ENCODE results near the gene KCNJ18.
"Not testable (repeated sequence)": the region's sequence is repeated elsewhere in the genome, so short reads cannot be mapped to it uniquely, and the experiment has no call there.

Gene KCNJ18

GRCh38 chr17:21724216-21725006 is 32.1 kb downstream of the KCNJ18 start:
- DNase-seq (ENCODE audit: low read depth): not testable (repeated sequence)

DNA sequence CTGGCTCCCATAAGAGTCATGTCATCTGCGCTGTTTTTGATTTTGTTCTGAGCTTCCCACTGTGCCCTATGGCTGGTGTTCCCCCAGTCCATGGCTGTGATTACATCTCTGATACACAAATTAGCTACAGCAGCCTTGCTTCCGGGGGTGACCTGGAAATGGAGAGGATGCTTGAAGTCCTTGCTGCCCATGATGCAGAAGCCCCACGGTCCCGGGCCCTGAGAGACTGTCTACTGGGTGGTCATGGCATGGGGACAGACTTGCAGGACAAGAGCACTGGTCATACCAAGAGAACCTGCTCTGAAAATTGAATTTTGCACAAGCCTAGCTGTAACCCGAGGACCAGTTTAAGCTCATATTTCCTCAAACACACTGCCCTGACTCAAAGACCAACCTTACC is 38.8 kb downstream of the KCNJ18 start:
- not testable (repeated sequence) for DNase-seq (ENCODE audit: low read depth)

- not testable (repeated sequence) for DNase-seq (ENCODE audit: low read depth)
Measured at GRCh38 chr17:21733931-21734330, 41.6 kb downstream of the KCNJ18 start.

GRCh38 chr17:21735814-21736213 is 43.5 kb downstream of the KCNJ18 start:
- DNase-seq (ENCODE audit: low read depth): not testable (repeated sequence)

GRCh38 chr17:21737015-21737580 is 44.8 kb downstream of the KCNJ18 start:
- not testable (repeated sequence) for DNase-seq (ENCODE audit: low read depth)

- DNase-seq (ENCODE audit: low read depth): not testable (repeated sequence)
Measured at GRCh38 chr17:21738241-21738640, 45.9 kb downstream of the KCNJ18 start.

GRCh38 chr17:21738877-21739474 is 46.7 kb downstream of the KCNJ18 start:
- DNase-seq (ENCODE audit: low read depth): not testable (repeated sequence)

GRCh38 chr17:21739485-21739884 is 47.2 kb downstream of the KCNJ18 start:
- DNase-seq (ENCODE audit: low read depth): not testable (repeated sequence)

DNA sequence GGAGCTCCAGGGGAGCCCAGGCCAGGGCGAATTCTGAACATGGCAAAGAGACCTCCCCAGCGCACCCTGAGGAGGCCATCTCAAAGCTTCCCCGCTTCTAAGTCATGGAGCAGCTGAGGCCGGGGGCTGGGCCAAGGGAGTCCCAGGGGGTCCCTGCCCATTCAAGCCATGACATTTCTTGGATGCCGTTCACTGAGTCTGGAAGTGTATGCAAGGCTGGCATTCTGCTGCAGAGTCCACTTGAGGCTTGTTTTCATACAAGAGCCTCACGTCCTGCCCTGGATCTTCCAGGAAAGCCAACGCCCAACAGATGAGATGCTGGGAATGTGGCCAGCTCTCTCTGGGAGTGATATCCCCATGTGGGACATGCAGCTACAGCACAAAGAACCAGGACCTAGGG is 48.5 kb downstream of the KCNJ18 start:
- not testable (repeated sequence) for DNase-seq (ENCODE audit: low read depth)

DNA sequence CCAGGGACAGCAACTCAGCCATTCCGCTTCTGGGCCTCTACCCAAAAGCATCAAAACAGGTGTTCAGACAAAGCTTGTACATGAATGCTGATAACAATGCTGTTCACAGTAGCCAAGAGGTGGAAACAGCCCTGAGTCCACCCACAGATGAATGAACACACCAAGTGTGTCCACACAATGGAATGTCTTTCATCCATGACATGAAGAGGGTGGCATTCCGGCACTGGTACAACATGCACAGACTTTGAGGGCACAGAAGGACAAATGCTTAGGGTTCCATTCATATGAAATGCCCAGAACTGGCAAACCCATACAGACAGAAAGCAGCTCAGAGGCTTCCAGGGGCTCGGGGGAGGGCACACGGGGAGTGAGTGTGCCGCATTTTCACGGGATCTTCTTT is 49.2 kb downstream of the KCNJ18 start:
- not testable (repeated sequence) for DNase-seq (ENCODE audit: low read depth)

DNA sequence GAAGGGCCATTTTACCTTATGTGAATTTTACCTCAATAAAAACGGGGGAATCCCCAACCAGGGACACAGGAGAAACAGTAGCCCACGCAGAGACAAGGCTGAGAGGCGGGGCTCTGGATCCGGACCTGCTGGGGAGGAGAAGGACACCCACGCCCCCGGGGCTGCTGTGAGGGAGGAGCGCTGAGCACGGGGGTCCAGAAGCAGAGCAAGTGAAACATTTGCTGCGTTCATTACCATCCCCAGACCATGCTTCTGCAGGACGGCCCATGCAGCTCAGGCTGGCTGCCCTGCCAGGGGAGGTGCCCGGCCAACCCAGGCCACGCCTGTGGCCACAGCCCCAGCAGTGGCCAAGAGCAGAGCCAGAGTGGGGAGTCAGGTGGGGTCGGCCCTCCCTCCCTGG is 50.0 kb downstream of the KCNJ18 start:
- no peak for DNase-seq (ENCODE audit: low read depth)

DNA sequence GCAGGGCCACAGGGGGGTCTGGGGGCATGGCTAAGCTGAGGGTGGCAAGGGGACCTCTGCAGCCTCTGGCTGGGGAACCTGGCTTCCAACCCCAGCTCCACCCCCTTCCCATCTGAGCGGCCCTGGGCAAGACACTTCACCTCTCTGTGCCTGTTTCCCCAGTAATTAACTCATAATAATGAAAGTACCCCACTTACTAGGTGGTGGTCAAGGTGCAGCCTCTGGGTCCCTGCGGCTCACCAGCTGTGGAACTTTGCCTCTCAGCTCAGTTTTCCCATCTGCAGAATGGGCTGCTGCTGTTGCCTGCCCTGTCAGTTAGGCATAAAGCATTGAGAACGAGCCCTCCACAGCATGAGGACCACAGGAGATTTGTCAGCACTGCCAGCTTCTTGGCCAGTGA is 51.8 kb downstream of the KCNJ18 start:
- DNase-seq (ENCODE audit: low read depth): not testable (repeated sequence)

DNA sequence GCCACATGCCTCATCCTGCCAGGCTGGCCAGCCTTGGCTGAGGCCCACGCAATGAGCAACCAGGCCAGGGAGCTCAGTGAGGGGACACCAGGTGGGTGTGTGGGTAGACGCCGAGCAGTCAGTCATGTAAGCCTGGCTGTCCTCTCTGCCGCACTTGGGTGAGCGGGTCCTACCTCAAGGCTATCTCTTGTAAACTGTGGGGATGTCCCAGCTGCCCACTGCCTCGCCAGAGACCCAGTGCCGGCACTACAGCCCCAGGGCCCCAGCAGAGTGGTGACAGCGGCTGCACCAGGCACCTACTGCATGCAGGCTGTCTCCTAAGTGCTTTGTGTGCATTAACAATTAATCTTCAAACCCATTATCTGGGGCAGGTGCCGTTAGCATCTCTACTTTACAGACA is 52.3 kb downstream of the KCNJ18 start:
- not testable (repeated sequence) for DNase-seq (ENCODE audit: low read depth)

DNA sequence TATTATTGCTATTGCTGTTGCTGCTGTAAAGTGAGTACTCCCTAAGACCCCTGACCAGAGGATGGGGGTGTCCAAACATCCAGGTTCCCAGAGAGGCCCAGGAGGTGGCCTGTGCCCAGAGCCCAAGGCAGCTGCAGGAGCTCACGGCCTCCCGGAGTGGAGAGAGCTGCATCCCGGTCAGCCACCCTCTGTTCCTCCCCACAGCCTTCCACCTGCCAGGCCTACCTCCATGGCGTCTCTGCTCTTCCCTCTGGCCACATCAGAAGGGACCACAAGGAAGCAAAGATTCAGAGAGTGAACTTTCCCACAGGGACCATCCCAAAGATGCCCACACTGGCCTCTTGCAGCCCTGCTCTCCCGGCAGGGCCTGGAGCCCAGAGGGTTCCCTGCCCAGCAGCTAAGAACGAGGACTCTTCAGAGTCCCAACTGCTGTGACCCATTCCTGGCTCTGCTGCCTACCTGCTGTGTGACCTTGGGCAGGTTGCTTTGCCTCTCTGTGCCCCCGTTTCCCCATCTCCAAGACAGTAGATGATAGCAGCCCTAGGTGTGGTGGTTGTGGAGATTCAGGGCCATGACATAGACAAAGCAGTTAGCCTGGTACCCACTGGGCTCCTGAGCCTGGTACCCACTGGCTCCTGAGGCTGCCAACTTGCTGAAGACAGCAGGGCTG is 53.2 kb downstream of the KCNJ18 start:
- DNase-seq (ENCODE audit: low read depth): not testable (repeated sequence)

GRCh38 chr17:21746415-21746814 is 54.1 kb downstream of the KCNJ18 start:
- not testable (repeated sequence) for DNase-seq (ENCODE audit: low read depth)

- DNase-seq (ENCODE audit: low read depth): not testable (repeated sequence)
Measured at GRCh38 chr17:21747195-21747915, 55.0 kb downstream of the KCNJ18 start.

- not testable (repeated sequence) for DNase-seq (ENCODE audit: low read depth)
Measured at GRCh38 chr17:21748686-21749085, 56.4 kb downstream of the KCNJ18 start.

GRCh38 chr17:21749696-21750531 is 57.6 kb downstream of the KCNJ18 start:
- DNase-seq (ENCODE audit: low read depth): not testable (repeated sequence)

DNA sequence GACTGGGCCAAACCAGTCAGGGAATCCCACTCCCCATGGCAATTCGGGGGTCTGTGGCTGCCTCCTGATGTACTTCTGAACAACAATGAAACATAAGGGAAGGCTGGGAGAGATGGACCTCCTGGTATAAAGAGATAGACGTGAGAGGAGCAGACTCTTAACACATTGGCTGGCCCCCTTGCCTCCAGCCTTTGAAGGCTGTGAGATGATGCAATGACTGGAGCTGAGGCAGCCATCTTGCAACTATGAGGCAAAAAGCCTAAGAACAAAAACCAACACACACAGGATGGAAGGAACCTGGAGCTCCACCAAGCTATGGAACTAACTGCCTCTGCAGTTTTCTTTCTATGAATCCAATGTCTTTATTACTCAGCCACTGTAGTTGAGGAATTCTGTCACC is 58.8 kb downstream of the KCNJ18 start:
- not testable (repeated sequence) for DNase-seq (ENCODE audit: low read depth)

Data from HS-27A (cell line).